Caco-2 (cell line): ENCODE results near the gene ARHGAP45. TPM values are rescaled to one million over a fixed set of nuclear protein-coding genes. Genes with fewer than 3 reads are reported as not detected.

Source experiments
- BruUV-seq: library from RNA; stranded (reverse); fragments of 400-500 nt; replicated peaks from 2 replicates; lab custom pipeline; 2021; lab: Mats Ljungman, UMichigan
- CTCF ChIA-PET: fragments of 300-600 bp; sonication (Branson Sonifier 250); formaldehyde crosslinking; loops from one replicate; lab custom pipeline; 2022; ENCODE audit warnings: antibody characterized with exemption; lab: Charles Lee
- POLR2A ChIA-PET: fragments of 300-600 bp; sonication (Branson Sonifier 250); formaldehyde crosslinking; loops from one replicate; lab custom pipeline; 2022; ENCODE audit warnings: antibody characterized with exemption; lab: Charles Lee
- DNase-seq, 2 experiments: peaks; one replicate each; pipeline versions ENCODE4 v3.0.0 to v3.0.0-alpha.2; 2020 to 2022
- H3K27me3 ChIP-seq: replicated peaks from 2 replicates; pipeline ENCODE4 v1.6.0; 2011; ENCODE audit warnings: low read length; ENCODE audit not compliant: control insufficient read depth, insufficient read depth
- H3K36me3 ChIP-seq: 2 replicates; pipeline ENCODE4 v1.5.1; 2011; ENCODE audit warnings: low read length; ENCODE audit not compliant: control insufficient read depth, insufficient read depth
- H3K4me1 ChIP-seq: fragments of 250-450 bp; sonication (Bioruptor Pico); 2 replicates; pipeline ENCODE4 v1.5.1; 2020; ENCODE audit warnings: mild to moderate bottlenecking
- H3K4me3 ChIP-seq: 2 replicates; pipeline ENCODE4 v1.5.1; 2011; ENCODE audit warnings: low read depth, mild to moderate bottlenecking, control low read depth, low read length
- H3K9me3 ChIP-seq: fragments of 250-450 bp; sonication (Bioruptor Pico); 2 replicates; pipeline ENCODE4 v1.5.1; 2020; ENCODE audit warnings: mild to moderate bottlenecking, moderate library complexity
- H3K27ac Mint-ChIP-seq: one replicate; pipeline ENCODE4 v1.8.0; 2022; ENCODE audit warnings: mixed read lengths; ENCODE audit not compliant: unreplicated experiment
- H3K27me3 Mint-ChIP-seq: one replicate; pipeline ENCODE4 v1.8.0; 2022; ENCODE audit warnings: mixed read lengths; ENCODE audit not compliant: insufficient read depth, unreplicated experiment
- H3K36me3 Mint-ChIP-seq: one replicate; pipeline ENCODE4 v1.8.0; 2022; ENCODE audit warnings: mild to moderate bottlenecking, mixed read lengths; ENCODE audit not compliant: insufficient read depth, unreplicated experiment
- H3K4me1 Mint-ChIP-seq: one replicate; pipeline ENCODE4 v1.8.0; 2022; ENCODE audit warnings: low read depth, mixed read lengths; ENCODE audit not compliant: unreplicated experiment
- H3K4me3 Mint-ChIP-seq: one replicate; pipeline ENCODE4 v1.8.0; 2022; ENCODE audit warnings: mild to moderate bottlenecking, moderate library complexity, mixed read lengths; ENCODE audit not compliant: unreplicated experiment
- H3K9me3 Mint-ChIP-seq: one replicate; pipeline ENCODE4 v1.8.0; 2022; ENCODE audit warnings: mixed read lengths; ENCODE audit not compliant: unreplicated experiment
- CTCF ChIP-seq, 2 experiments: fragments of 200-600 bp in 1 of 2; IDR thresholded peaks; 1 replicate in 1 of 2; 2 replicates in 1 of 2; pipeline versions ENCODE4 v1.5.1 to v1.8.0; 2011 to 2022; ENCODE audit warnings: antibody characterized with exemption in 1 of 2, control low read depth in 1 of 2, inconsistent platforms in 1 of 2, low read depth in 1 of 2, low read length in 1 of 2, mild to moderate bottlenecking in 1 of 2, moderate library complexity in 1 of 2; ENCODE audit not compliant: insufficient read depth in 1 of 2, severe bottlenecking in 1 of 2, unreplicated experiment in 1 of 2
- intact Hi-C: fragments of 100-400 bp; cut with micrococcal nuclease; formaldehyde crosslinking; loops from one replicate; pipeline ENCODE4 v1.10.0; 2022; ENCODE audit not compliant: unreplicated experiment
- total RNA-seq: library from RNA; stranded (reverse); gene quantifications from 2 replicates; pipeline ENCODE4 v1.2.3, GENCODE V29; 2022

The ARHGAP45 gene
- total RNA-seq, 1 experiment from 2014 or later: 38.6 TPM

- H3K4me1 Mint-ChIP-seq: no peaks in the 10 kb centered on the region
- no peak for DNase-seq
- H3K27me3 Mint-ChIP-seq: no peaks in the 10 kb centered on the region
- ChIA-PET POLR2A (no interaction called here), CTCF (no interaction called here)
- H3K36me3 Mint-ChIP-seq: peaks cover 12% of the 10 kb centered on the region
- H3K27ac Mint-ChIP-seq: no peak overlapping the region
- no peaks in the 10 kb centered on the region for H3K9me3 Mint-ChIP-seq
- H3K4me3 Mint-ChIP-seq: no peak overlapping the region
- TF ChIP-seq CTCF (IDR thresholded peaks at IDR 0.05; ENCODE audit: insufficient read depth in 1 of 2, low read depth in 1 of 2, low read length in 1 of 2, severe bottlenecking in 1 of 2, unreplicated experiment in 1 of 2): no peak
- H3K4me3 ChIP-seq: no peak overlapping the region
- H3K36me3 ChIP-seq: no peaks in the 10 kb centered on the region
- no peaks in the 10 kb centered on the region for H3K4me1 ChIP-seq
- no TSS peak for BruUV-seq
- no peaks in the 10 kb centered on the region for H3K9me3 ChIP-seq
- intact Hi-C loops: no loop called here
- H3K27me3 ChIP-seq: no peaks in the 10 kb centered on the region
Measured at GRCh38 chr19:1055028-1055425, 11.9 kb upstream of the ARHGAP45 start.

- Histone ChIP-seq H3K27me3 (no peaks in the 10 kb centered on the region), H3K9me3 (no peaks in the 10 kb centered on the region), H3K4me1 (no peaks in the 10 kb centered on the region), H3K36me3 (no peaks in the 10 kb centered on the region), H3K4me3 (no peak overlapping the region)
- Mint-ChIP-seq H3K4me3 (no peak overlapping the region), H3K27ac (no peak overlapping the region), H3K4me1 (no peaks in the 10 kb centered on the region), H3K27me3 (no peaks in the 10 kb centered on the region), H3K9me3 (no peaks in the 10 kb centered on the region), H3K36me3 (peaks cover 12% of the 10 kb centered on the region)
- DNase-seq: no peak
- ChIA-PET CTCF (no interaction called here), POLR2A (no interaction called here)
- intact Hi-C loops: no loop called here
- no peak for TF ChIP-seq CTCF (IDR thresholded peaks at IDR 0.05; ENCODE audit: insufficient read depth in 1 of 2, low read depth in 1 of 2, low read length in 1 of 2, severe bottlenecking in 1 of 2, unreplicated experiment in 1 of 2)
- BruUV-seq: no TSS peak
Measured at GRCh38 chr19:1055886-1056620, 10.9 kb upstream of the ARHGAP45 start.

- DNase-seq: no peak
- ChIA-PET CTCF (interaction anchor here (0.5 kb wide), 1 partner anchor 119 kb away, joined by 3 read pairs; no protein-coding TSS in a partner anchor), POLR2A (no interaction called here)
- Mint-ChIP-seq H3K27me3 (no peaks in the 10 kb centered on the region), H3K4me1 (no peaks in the 10 kb centered on the region), H3K4me3 (no peak overlapping the region), H3K36me3 (peaks cover 15% of the 10 kb centered on the region), H3K9me3 (no peaks in the 10 kb centered on the region), H3K27ac (no peak overlapping the region)
- TF ChIP-seq CTCF (IDR thresholded peaks at IDR 0.05; ENCODE audit: insufficient read depth in 1 of 2, low read depth in 1 of 2, low read length in 1 of 2, severe bottlenecking in 1 of 2, unreplicated experiment in 1 of 2): peak in 1 of 2 experiments; percentile 16
- no peaks in the 10 kb centered on the region for H3K4me1 ChIP-seq
- H3K9me3 ChIP-seq: no peaks in the 10 kb centered on the region
- intact Hi-C loops: no loop called here
- no peaks in the 10 kb centered on the region for H3K36me3 ChIP-seq
- no peaks in the 10 kb centered on the region for H3K27me3 ChIP-seq
- no TSS peak for BruUV-seq
- no peak overlapping the region for H3K4me3 ChIP-seq
Measured at GRCh38 chr19:1057176-1057855, 9.7 kb upstream of the ARHGAP45 start.
